Mesendoderm (in vitro differentiated cells): ENCODE data around the gene DPH5.
"Not testable (repeated sequence)": the region's sequence is repeated elsewhere in the genome, so short reads cannot be mapped to it uniquely, and the experiment has no call there.

Source experiments
- DNase-seq: peaks from one replicate; pipeline ENCODE4 v3.0.0; 2013
- H2AK5ac ChIP-seq: 2 replicates; pipeline ENCODE4 v1.6.1; 2013; ENCODE audit warnings: low read length, inconsistent platforms
- H2BK120ac ChIP-seq: 2 replicates; pipeline ENCODE4 v1.6.1; 2013; ENCODE audit warnings: low read depth, mild to moderate bottlenecking, low read length, moderate library complexity, mixed read lengths
- H2BK15ac ChIP-seq: replicated peaks from 2 replicates; pipeline ENCODE4 v1.6.1; 2013; ENCODE audit warnings: low read depth, mild to moderate bottlenecking, moderate library complexity
- H2BK5ac ChIP-seq: 2 replicates; pipeline ENCODE4 v1.6.1; 2013; ENCODE audit warnings: low read length, inconsistent platforms
- H3K18ac ChIP-seq: 2 replicates; pipeline ENCODE4 v1.6.1; 2013; ENCODE audit warnings: mild to moderate bottlenecking, low read length, mixed read lengths
- H3K23ac ChIP-seq: one replicate; pipeline ENCODE4 v1.6.1; 2013; ENCODE audit warnings: low read length
- H3K27ac ChIP-seq: 2 replicates; pipeline ENCODE4 v1.5.1; 2013; ENCODE audit warnings: low read depth, mild to moderate bottlenecking, inconsistent platforms, low read length, moderate library complexity
- H3K27me3 ChIP-seq: 2 replicates; pipeline ENCODE4 v1.6.1; 2013; ENCODE audit warnings: low read length, control low read depth, mild to moderate bottlenecking, inconsistent platforms; ENCODE audit not compliant: insufficient read depth, poor library complexity
- H3K36me3 ChIP-seq: 2 replicates; pipeline ENCODE4 v1.6.1; 2013; ENCODE audit warnings: low read length, inconsistent platforms; ENCODE audit not compliant: control insufficient read depth, insufficient read depth
- H3K4ac ChIP-seq: one replicate; pipeline ENCODE4 v1.6.1; 2013; ENCODE audit warnings: low read depth, mild to moderate bottlenecking, low read length, moderate library complexity
- H3K4me1 ChIP-seq: 2 replicates; pipeline ENCODE4 v1.6.1; 2013; ENCODE audit warnings: low read depth, low read length, inconsistent platforms; ENCODE audit not compliant: control insufficient read depth
- H3K4me2 ChIP-seq: 2 replicates; pipeline ENCODE4 v1.6.1; 2013; ENCODE audit warnings: low read length
- H3K4me3 ChIP-seq: 2 replicates; pipeline ENCODE4 v1.5.1; 2013; ENCODE audit warnings: mild to moderate bottlenecking, low read length
- H3K56ac ChIP-seq: one replicate; pipeline ENCODE4 v1.6.1; 2013; ENCODE audit warnings: low read length
- H3K79me1 ChIP-seq: 2 replicates; pipeline ENCODE4 v1.6.1; 2013; ENCODE audit warnings: low read length, inconsistent platforms
- H3K79me2 ChIP-seq: 2 replicates; pipeline ENCODE4 v1.6.1; 2013; ENCODE audit warnings: mild to moderate bottlenecking, low read length; ENCODE audit not compliant: control insufficient read depth, insufficient read depth
- H3K9ac ChIP-seq: 2 replicates; pipeline ENCODE4 v1.6.1; 2013; ENCODE audit warnings: low read length, inconsistent platforms
- H4K5ac ChIP-seq: one replicate; pipeline ENCODE4 v1.6.1; 2013; ENCODE audit warnings: low read length
- H4K8ac ChIP-seq: one replicate; pipeline ENCODE4 v1.6.1; 2013; ENCODE audit warnings: low read depth, mild to moderate bottlenecking, control low read depth, low read length, moderate library complexity
- WGBS: extraction: QIAGEN DNeasy Blood & Tissue Kit; methylation state at CpG from one replicate; pipeline ENCODE4 v1.1.7; 2013; ENCODE audit warnings: low lambda C conversion rate, missing lambda C conversion rate; ENCODE audit not compliant: insufficient coverage; ENCODE audit errors: extremely low coverage; 5-methylcytosine and 5-hydroxymethylcytosine counted together

Gene DPH5

GRCh38 chr1:100947816-100948215, 77.8 kb downstream of the DPH5 start:
- not testable (repeated sequence) for H3K9ac ChIP-seq, H3K27me3 ChIP-seq, H3K79me2 ChIP-seq, H3K4me1 ChIP-seq, H3K4ac ChIP-seq, H3K23ac ChIP-seq, H2BK120ac ChIP-seq, H3K27ac ChIP-seq, H2BK15ac ChIP-seq, H4K8ac ChIP-seq, H3K18ac ChIP-seq, H4K5ac ChIP-seq, H2BK5ac ChIP-seq, H3K36me3 ChIP-seq, H3K79me1 ChIP-seq, DNase-seq, H3K56ac ChIP-seq, H3K4me2 ChIP-seq, H3K4me3 ChIP-seq, H2AK5ac ChIP-seq
- WGBS = no CpG with 5 or more reads among the region's 3 CpGs

- H3K27ac ChIP-seq, H3K4me2 ChIP-seq, H3K79me1 ChIP-seq, H3K4me3 ChIP-seq, H2BK120ac ChIP-seq, H2BK5ac ChIP-seq, H3K18ac ChIP-seq, DNase-seq, H3K9ac ChIP-seq, H3K27me3 ChIP-seq, H3K56ac ChIP-seq, H2AK5ac ChIP-seq, H4K5ac ChIP-seq, H3K4me1 ChIP-seq, H3K79me2 ChIP-seq, H3K23ac ChIP-seq, H2BK15ac ChIP-seq, H4K8ac ChIP-seq, H3K36me3 ChIP-seq, H3K4ac ChIP-seq: not testable (repeated sequence)
- no CpG with 5 or more reads among the region's 3 CpGs for WGBS
Observed at GRCh38 chr1:100946064-100946463, 79.5 kb downstream of the DPH5 start.

- Histone ChIP-seq H3K79me1 (peaks cover under 1% of the 10 kb centered on the region), H3K23ac (no peak overlapping the region), H2BK120ac (no peak overlapping the region), H3K79me2 (no peaks in the 10 kb centered on the region), H3K27ac (no peak overlapping the region), H3K18ac (no peak overlapping the region), H3K27me3 (no peaks in the 10 kb centered on the region), H3K4me2 (no peak overlapping the region), H3K4me1 (no peaks in the 10 kb centered on the region), H4K5ac (no peak overlapping the region), H3K36me3 (no peaks in the 10 kb centered on the region), H2BK15ac (no peak overlapping the region), H2BK5ac (no peak overlapping the region), H3K4ac (no peak overlapping the region), H4K8ac (no peak overlapping the region), H3K56ac (no peak overlapping the region), H2AK5ac (no peak overlapping the region), H3K9ac (no peak overlapping the region), H3K4me3 (no peak overlapping the region)
- WGBS = no CpG with 5 or more reads among the region's 1 CpG
- no peak for DNase-seq
Observed at GRCh38 chr1:100943533-100943932, 82.1 kb downstream of the DPH5 start.

- Histone ChIP-seq H3K4me2 (no peak overlapping the region), H3K4me1 (no peaks in the 10 kb centered on the region), H3K23ac (no peak overlapping the region), H4K5ac (no peak overlapping the region), H3K4ac (no peak overlapping the region), H2BK5ac (no peak overlapping the region), H3K36me3 (no peaks in the 10 kb centered on the region), H3K18ac (no peak overlapping the region), H2BK15ac (no peak overlapping the region), H4K8ac (no peak overlapping the region), H3K79me1 (peaks cover 3% of the 10 kb centered on the region), H3K9ac (no peak overlapping the region), H3K79me2 (no peaks in the 10 kb centered on the region), H2AK5ac (no peak overlapping the region), H3K27ac (no peak overlapping the region), H3K27me3 (no peaks in the 10 kb centered on the region), H3K4me3 (no peak overlapping the region), H2BK120ac (no peak overlapping the region), H3K56ac (no peak overlapping the region)
- WGBS = no CpG with 5 or more reads among the region's 2 CpGs
- no peak for DNase-seq
Observed at GRCh38 chr1:100942304-100943046, 83.1 kb downstream of the DPH5 start.

GRCh38 chr1:100941580-100942216, 83.9 kb downstream of the DPH5 start:
- Histone ChIP-seq H3K23ac (no peak overlapping the region), H4K8ac (no peak overlapping the region), H4K5ac (no peak overlapping the region), H3K9ac (no peak overlapping the region), H2BK5ac (no peak overlapping the region), H3K4me3 (no peak overlapping the region), H3K27me3 (no peaks in the 10 kb centered on the region), H3K27ac (no peak overlapping the region), H3K4ac (no peak overlapping the region), H3K79me2 (no peaks in the 10 kb centered on the region), H3K18ac (no peak overlapping the region), H3K36me3 (no peaks in the 10 kb centered on the region), H3K4me1 (no peaks in the 10 kb centered on the region), H3K4me2 (no peak overlapping the region), H3K79me1 (peaks cover 3% of the 10 kb centered on the region), H2BK15ac (no peak overlapping the region), H2AK5ac (no peak overlapping the region), H2BK120ac (no peak overlapping the region), H3K56ac (no peak overlapping the region)
- no CpG with 5 or more reads among the region's 9 CpGs for WGBS
- no peak for DNase-seq
